ENCODE data around the gene CAMP. TPM values are rescaled to one million over a fixed set of nuclear protein-coding genes. Genes with fewer than 3 reads are reported as not detected.
"Not testable (repeated sequence)": the region's sequence is repeated elsewhere in the genome, so short reads cannot be mapped to it uniquely, and the experiment has no call there.

CAMP gene
- total RNA-seq, 4 donors from 2014 or later: 0.63 TPM; not detected in 3

- DNase-seq (ENCODE audit: low spot score in 2 of 2): no peak
- H3K27ac ChIP-seq: no peak overlapping the region
- no peak for TF ChIP-seq CTCF (IDR thresholded peaks at IDR 0.05)
- TF ChIP-seq EP300 (IDR thresholded peaks at IDR 0.05): no peak
- no peak for TF ChIP-seq POLR2A (IDR thresholded peaks at IDR 0.05)
- no peak overlapping the region for H3K4me3 ChIP-seq
- H3K36me3 ChIP-seq: no peaks in the 10 kb centered on the region
- no peaks in the 10 kb centered on the region for H3K9me3 ChIP-seq
- peaks cover 0 to 5% (median 0%) of the 10 kb centered on the region in 4 donors for H3K4me1 ChIP-seq
- no peaks in the 10 kb centered on the region for H3K27me3 ChIP-seq
Measured at GRCh38 chr3:48199117-48199516, 24.2 kb upstream of the CAMP start.

GRCh38 chr3:48202632-48203031 is 20.7 kb upstream of the CAMP start:
- DNase-seq (ENCODE audit: low spot score in 2 of 2): no peak
- Histone ChIP-seq H3K27ac (no peak overlapping the region), H3K4me3 (no peak overlapping the region), H3K27me3 (no peaks in the 10 kb centered on the region), H3K36me3 (no peaks in the 10 kb centered on the region), H3K4me1 (no peaks in the 10 kb centered on the region), H3K9me3 (no peaks in the 10 kb centered on the region)
- TF ChIP-seq EP300 (IDR thresholded peaks at IDR 0.05): no peak
- WGBS, 2 donors: 75 to 82% methylated on average over 6 of the region's 6 CpGs

- Histone ChIP-seq H3K4me1 (no peaks in the 10 kb centered on the region), H3K4me3 (no peak overlapping the region), H3K27ac (no peak overlapping the region), H3K36me3 (no peaks in the 10 kb centered on the region), H3K27me3 (no peaks in the 10 kb centered on the region), H3K9me3 (no peaks in the 10 kb centered on the region)
- 79 to 86% methylated on average over 2 to 3 of the region's 3 CpGs for WGBS, 2 donors
- TF ChIP-seq POLR2A (IDR thresholded peaks at IDR 0.05): no peak
- TF ChIP-seq EP300 (IDR thresholded peaks at IDR 0.05): no peak
- no peak for TF ChIP-seq CTCF (IDR thresholded peaks at IDR 0.05)
- DNase-seq (ENCODE audit: low spot score in 2 of 2): no peak
Measured at GRCh38 chr3:48208076-48208475, 15.2 kb upstream of the CAMP start.

- TF ChIP-seq CTCF (IDR thresholded peaks at IDR 0.05) (no peak), EP300 (IDR thresholded peaks at IDR 0.05) (no peak), POLR2A (IDR thresholded peaks at IDR 0.05) (no peak)
- no peaks in the 10 kb centered on the region for H3K9me3 ChIP-seq
- H3K27me3 ChIP-seq: no peaks in the 10 kb centered on the region
- no peak overlapping the region for H3K4me3 ChIP-seq
- DNase-seq (ENCODE audit: low spot score in 2 of 2): no peak
- 91 to 96% methylated on average over 4 of the region's 4 CpGs for WGBS, 2 donors
- H3K4me1 ChIP-seq: peaks cover 0 to 2% (median 0%) of the 10 kb centered on the region in 4 donors
- no peak overlapping the region for H3K27ac ChIP-seq
- no peaks in the 10 kb centered on the region for H3K36me3 ChIP-seq
Measured at GRCh38 chr3:48209445-48209844, 13.8 kb upstream of the CAMP start.

GRCh38 chr3:48210534-48210933 is 12.8 kb upstream of the CAMP start:
- H3K4me3 ChIP-seq; H3K27ac ChIP-seq; DNase-seq (ENCODE audit: low spot score in 2 of 2); H3K27me3 ChIP-seq; H3K9me3 ChIP-seq; H3K36me3 ChIP-seq: not testable (repeated sequence)
- WGBS, 2 donors: 86 to 92% methylated on average over 26 to 39 of the region's 48 CpGs
- peaks cover 0 to 13% (median 6%) of the 10 kb centered on the region in 4 donors for H3K4me1 ChIP-seq

- H3K36me3 ChIP-seq; H3K27me3 ChIP-seq; DNase-seq (ENCODE audit: low spot score in 2 of 2); H3K4me3 ChIP-seq; H3K9me3 ChIP-seq; H3K27ac ChIP-seq: not testable (repeated sequence)
- peaks cover 0 to 24% (median 13%) of the 10 kb centered on the region in 4 donors for H3K4me1 ChIP-seq
- WGBS, 2 donors: 95% methylated on average over 4 of the region's 36 CpGs; no CpG with 5 or more reads in 1 of the 2 donors
Measured at GRCh38 chr3:48211776-48212175, 11.5 kb upstream of the CAMP start.

- no peaks in the 10 kb centered on the region for H3K9me3 ChIP-seq
- no peak for DNase-seq (ENCODE audit: low spot score in 2 of 2)
- TF ChIP-seq POLR2A (IDR thresholded peaks at IDR 0.05): no peak
- TF ChIP-seq CTCF (IDR thresholded peaks at IDR 0.05): no peak
- no peak for TF ChIP-seq EP300 (IDR thresholded peaks at IDR 0.05)
- H3K4me3 ChIP-seq: no peak overlapping the region
- no peaks in the 10 kb centered on the region for H3K36me3 ChIP-seq
- H3K27ac ChIP-seq: no peak overlapping the region
- no peaks in the 10 kb centered on the region for H3K27me3 ChIP-seq
- 86 to 97% methylated on average over 3 of the region's 3 CpGs for WGBS, 2 donors
- H3K4me1 ChIP-seq: peaks cover 0 to 24% (median 13%) of the 10 kb centered on the region in 4 donors
Measured at GRCh38 chr3:48214225-48214624, 9.1 kb upstream of the CAMP start.
